SJSA1 (cell line): Measurements from ENCODE around the gene FCGR3A. TPM values are rescaled to one million over a fixed set of nuclear protein-coding genes. Genes with fewer than 3 reads are reported as not detected.
"Not testable (repeated sequence)": the region's sequence is repeated elsewhere in the genome, so short reads cannot be mapped to it uniquely, and the experiment has no call there.

Source experiments
- DNase-seq, 2 experiments: peaks; one replicate each; pipeline ENCODE4 v3.0.0-alpha.2; 2015 to 2020; ENCODE audit warnings: low spot score in 2 of 2, low read depth in 1 of 2
- H3K27ac ChIP-seq: fragments of 250-450 bp; sonication (Bioruptor Pico); 2 replicates; pipeline ENCODE4 v1.5.1; 2020; ENCODE audit warnings: mild to moderate bottlenecking, moderate library complexity
- H3K27me3 ChIP-seq: fragments of 250-450 bp; sonication (Bioruptor Pico); replicated peaks from 2 replicates; pipeline ENCODE4 v1.5.1; 2020; ENCODE audit warnings: mild to moderate bottlenecking, moderate library complexity
- H3K36me3 ChIP-seq: fragments of 250-450 bp; sonication (Bioruptor Pico); 2 replicates; pipeline ENCODE4 v1.5.1; 2020; ENCODE audit warnings: mild to moderate bottlenecking
- H3K4me1 ChIP-seq: fragments of 250-450 bp; sonication (Bioruptor Pico); replicated peaks from 2 replicates; pipeline ENCODE4 v1.6.1; 2021; ENCODE audit warnings: mild to moderate bottlenecking
- H3K4me3 ChIP-seq: fragments of 250-450 bp; sonication (Bioruptor Pico); 2 replicates; pipeline ENCODE4 v1.5.1; 2020; ENCODE audit warnings: mild to moderate bottlenecking
- H3K9me3 ChIP-seq: fragments of 250-450 bp; sonication (Bioruptor Pico); replicated peaks from 2 replicates; pipeline ENCODE4 v1.5.1; 2020; ENCODE audit warnings: mild to moderate bottlenecking
- total RNA-seq: library from RNA; depleted of rRNA; stranded (reverse); fragments of >200 nt; shearing (Covaris generic); gene quantifications from 2 replicates; pipeline ENCODE4 v1.2.3, GENCODE V29; 2014; rRNA removed

Gene FCGR3A
- total RNA-seq, result not detected in 2 replicates

DNA sequence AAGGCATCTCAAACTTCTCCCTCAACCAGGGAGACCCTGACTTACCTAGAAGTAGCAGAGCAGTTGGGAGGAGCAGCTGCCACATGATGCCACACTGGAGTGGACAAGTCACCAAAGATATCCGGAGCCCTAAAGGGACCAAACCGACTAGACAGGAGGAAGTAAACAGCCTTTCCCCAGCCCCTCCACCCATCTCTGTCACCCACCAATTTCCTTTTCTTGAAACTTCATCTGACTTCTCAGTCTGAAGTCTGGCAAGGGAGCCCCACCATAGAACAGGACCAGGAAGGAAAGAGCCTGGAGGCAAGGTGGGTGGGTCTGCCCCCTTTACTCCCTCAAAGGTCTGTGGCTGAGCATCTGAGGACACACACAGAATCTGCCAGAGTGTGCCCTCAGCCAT, at the start of gene FCGR3A:
TSS of gene FCGR3A (minus strand) at position 167 of the 400 bp plus-strand sequence. CDS start at position 85, 82 bp downstream.
- no peaks in the 10 kb centered on the region for H3K27me3 ChIP-seq
- H3K36me3 ChIP-seq, result no peaks in the 10 kb centered on the region
- DNase-seq, result no peak
- no peak within 1 kb of the TSS for H3K27ac ChIP-seq
- H3K9me3 ChIP-seq, result no peaks in the 10 kb centered on the region
- H3K4me3 ChIP-seq, result no peak within 1 kb of the TSS
- no peaks in the 10 kb centered on the region for H3K4me1 ChIP-seq

DNA sequence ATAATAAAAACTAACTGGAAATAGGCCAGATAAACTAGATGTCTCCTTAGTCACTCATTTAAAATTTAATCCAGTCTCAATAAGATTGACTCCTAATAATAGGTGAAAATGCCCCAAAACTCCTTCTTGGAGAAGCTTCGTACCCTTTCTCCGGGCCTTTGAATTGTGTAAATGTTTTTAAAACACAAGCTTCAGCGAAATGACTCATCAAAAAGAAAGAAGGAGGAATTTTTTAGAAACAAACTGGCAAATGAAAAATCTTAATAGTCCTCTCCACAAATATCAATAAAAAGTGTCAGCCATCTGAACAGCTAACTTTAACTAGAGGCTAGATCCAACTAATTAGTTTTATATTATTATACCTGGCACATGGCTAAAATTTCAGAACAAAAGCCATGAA, 47.5 kb upstream of the FCGR3A start:
- H3K4me1 ChIP-seq, H3K36me3 ChIP-seq, H3K27me3 ChIP-seq, H3K9me3 ChIP-seq, H3K4me3 ChIP-seq, H3K27ac ChIP-seq, DNase-seq: not testable (repeated sequence)

DNA sequence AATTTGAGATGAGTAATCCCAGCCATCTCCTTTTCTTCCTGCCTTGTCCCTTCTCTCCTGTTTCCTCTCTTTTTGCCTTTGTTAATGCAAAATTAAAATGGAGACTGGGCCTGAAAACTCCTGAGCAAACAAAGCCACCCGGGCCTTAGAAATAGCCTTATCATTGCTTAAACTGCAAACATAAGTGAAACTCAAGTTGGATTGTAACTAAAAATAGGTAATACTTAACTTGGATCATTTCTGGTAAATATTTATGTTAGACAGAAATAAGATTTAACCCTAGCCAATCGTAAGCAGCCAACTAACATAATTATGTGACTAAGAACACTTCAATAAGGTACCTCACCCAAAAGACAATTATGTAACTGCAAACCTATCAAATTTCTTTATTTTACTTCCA, 46.0 kb upstream of the FCGR3A start:
- not testable (repeated sequence) for H3K27me3 ChIP-seq, H3K36me3 ChIP-seq, H3K9me3 ChIP-seq, DNase-seq, H3K27ac ChIP-seq, H3K4me3 ChIP-seq, H3K4me1 ChIP-seq

DNA sequence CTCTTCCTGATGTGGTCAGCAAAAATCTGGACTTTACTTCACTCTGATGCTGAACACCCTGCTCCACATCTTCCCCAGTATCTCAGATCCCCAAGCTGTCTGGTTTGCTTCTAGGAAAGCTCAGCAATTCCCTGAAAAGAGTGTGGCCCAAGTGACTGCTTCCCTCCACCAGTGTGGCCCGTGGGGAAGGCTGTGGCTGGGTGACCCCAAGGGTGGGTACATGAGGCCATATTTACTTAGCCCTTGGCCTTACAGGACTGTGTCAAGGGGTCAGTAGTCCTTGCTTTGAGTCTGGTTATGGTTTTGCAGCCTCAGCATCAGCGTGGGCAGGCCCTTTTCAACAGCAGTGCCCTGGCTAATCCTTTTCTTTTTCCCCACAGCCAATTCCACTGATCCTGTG, 45.6 kb upstream of the FCGR3A start:
- not testable (repeated sequence) for H3K36me3 ChIP-seq, H3K4me1 ChIP-seq, H3K27me3 ChIP-seq, H3K9me3 ChIP-seq, H3K27ac ChIP-seq, H3K4me3 ChIP-seq, DNase-seq

DNA sequence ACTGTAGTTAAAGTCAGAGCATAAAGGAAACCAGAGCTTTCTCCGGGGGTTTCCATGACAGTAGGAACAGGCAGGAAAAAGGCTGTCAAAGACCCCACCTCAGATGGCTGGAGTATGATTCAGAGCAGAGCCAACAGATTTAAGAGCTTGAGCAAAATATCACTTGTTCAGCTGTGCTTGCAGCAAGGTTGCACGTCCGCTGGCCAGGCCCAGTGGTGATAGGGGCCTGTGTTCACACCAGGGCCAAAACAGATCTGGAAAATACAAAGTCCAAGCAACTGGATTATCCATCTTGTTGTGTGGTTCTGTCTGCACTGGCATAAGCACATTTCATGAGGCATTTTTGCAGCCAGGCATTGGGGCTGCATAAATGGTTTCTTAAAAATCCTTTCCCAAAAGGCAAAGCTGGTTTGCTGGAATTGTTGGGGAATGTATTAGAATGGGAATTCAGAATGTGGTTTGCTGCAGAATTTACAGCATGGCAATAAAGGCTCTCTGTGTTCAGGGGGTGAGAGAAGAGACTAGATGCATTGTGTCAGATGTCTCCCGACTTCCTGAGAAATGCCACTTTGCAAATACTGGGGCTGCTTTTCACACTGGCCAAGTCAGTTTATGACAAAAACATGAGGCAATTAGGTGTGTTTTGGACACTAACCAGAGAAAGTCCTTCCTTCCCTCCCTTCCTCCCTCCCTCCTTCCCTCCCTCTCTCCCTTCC, 44.8 kb upstream of the FCGR3A start:
- H3K27ac ChIP-seq, H3K27me3 ChIP-seq, H3K36me3 ChIP-seq, DNase-seq, H3K4me3 ChIP-seq, H3K9me3 ChIP-seq, H3K4me1 ChIP-seq: not testable (repeated sequence)

DNA sequence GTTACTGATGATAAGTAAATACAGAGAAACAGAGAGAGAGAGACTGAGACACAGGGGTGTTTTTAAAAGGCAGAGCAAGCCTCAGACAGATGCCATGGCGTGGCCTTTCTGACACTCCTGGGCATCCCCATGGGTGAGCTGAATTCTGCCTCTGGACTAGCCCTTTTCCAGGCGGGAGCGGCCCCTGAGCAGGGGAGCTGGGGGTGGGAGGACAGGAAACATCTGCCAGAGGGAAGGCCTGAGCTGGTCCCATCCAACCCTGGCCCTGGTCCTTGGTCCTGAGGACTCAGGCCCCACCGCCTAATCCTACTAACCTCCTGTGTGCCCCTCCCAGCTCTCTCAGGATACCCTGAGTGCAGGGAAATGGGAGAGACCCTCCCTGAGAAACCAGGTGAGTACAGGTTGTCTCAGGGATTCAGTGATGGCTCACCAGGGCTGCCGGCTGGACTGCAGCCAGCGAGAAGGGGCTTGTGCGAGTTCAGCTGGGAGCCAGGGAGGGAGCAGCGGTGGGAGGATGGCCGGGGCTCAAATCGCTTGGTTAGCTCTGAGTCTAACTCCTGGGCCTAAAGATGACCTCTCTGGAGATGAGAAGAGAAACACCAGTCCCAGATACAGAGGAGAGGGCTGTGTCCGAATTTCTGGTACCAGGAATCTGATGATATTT, 43.6 kb upstream of the FCGR3A start:
- not testable (repeated sequence) for H3K36me3 ChIP-seq, H3K27ac ChIP-seq

DNA sequence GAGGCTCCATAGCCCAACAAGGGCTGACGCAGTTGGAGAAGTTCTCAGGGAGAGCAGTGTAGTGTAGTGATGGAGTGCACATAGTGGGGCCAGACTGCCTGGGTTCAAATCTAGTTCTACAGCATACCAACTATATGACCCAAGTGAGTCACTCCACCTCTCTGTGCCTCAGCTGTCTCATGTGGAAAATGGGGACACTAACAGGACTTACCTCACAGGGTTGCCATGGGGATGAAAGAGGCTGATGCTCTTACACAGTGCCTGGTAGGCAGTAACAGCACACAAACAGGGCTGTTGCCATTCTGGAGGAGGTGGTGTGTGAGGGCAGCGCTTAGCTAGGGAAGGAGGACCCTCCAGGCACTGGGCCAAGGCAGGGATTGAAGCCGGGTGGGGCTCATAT, 43.0 kb upstream of the FCGR3A start:
- not testable (repeated sequence) for H3K4me1 ChIP-seq, H3K9me3 ChIP-seq, H3K4me3 ChIP-seq, H3K27me3 ChIP-seq, DNase-seq, H3K27ac ChIP-seq, H3K36me3 ChIP-seq

More for the DNA sequence above, 43.6 kb upstream of the FCGR3A start:
- DNase-seq, H3K27me3 ChIP-seq, H3K4me3 ChIP-seq, H3K4me1 ChIP-seq, H3K9me3 ChIP-seq: not testable (repeated sequence)

DNA sequence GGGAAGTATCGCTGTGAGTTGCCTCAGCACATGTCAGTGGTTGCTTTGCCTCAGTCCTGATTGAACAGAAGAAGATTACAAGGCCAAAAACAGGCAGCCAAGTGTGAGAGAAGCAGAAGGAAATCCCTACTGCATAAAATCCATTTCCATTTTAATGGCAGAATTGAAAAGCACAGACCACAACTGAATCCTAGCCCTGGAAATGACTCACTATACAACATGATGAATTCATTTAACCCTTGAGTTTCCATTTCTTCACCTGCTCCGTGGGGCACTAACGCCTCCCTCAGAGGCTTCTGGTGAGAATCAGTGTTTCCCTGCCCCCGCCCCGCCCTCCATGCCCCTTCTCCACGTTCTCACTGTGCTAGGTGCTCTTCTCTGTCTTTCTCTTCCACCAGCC, 40.3 kb upstream of the FCGR3A start:
- H3K4me1 ChIP-seq, H3K4me3 ChIP-seq, H3K36me3 ChIP-seq, H3K27me3 ChIP-seq, H3K9me3 ChIP-seq, DNase-seq, H3K27ac ChIP-seq: not testable (repeated sequence)

DNA sequence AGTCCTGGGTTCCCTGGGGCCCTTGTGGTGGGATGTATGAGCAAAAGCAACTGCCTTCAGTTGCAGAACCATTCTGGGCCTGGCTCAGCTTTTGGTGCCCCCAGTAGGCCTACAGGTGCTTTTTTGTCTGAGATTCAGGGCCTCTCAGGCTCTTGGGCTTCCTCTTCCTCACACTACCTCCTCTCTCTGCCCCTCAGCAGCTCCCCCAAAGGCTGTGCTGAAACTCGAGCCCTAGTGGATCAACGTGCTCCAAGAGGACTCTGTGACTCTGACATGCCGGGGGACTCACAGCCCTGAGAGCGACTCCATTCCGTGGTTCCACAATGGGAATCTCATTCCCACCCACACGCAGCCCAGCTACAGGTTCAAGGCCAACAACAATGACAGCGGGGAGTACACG, 39.7 kb upstream of the FCGR3A start:
- not testable (repeated sequence) for H3K4me3 ChIP-seq, H3K9me3 ChIP-seq, DNase-seq

DNA sequence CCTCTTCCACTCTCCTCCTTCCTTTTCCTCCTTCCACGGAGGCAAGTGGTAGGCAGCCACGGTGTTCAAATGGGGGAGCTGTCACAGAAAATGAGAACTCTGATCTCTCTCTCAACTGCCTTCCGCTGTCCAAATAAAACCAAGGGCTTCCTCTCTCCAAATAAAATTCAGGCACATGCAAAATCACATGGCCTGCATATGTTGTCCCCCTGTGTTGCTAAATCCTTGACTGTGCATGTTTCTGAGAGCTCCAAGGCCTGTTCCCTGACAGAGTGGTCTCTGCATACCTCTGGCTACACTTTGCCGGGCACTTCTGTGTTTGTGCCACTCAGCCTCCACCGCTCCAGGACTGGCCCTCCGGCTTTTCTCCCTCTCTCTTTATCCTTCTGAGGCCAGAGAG, 39.0 kb upstream of the FCGR3A start:
- not testable (repeated sequence) for H3K4me3 ChIP-seq, H3K27ac ChIP-seq

More for the DNA sequence above, 39.7 kb upstream of the FCGR3A start:
- not testable (repeated sequence) for H3K36me3 ChIP-seq, H3K4me1 ChIP-seq, H3K27me3 ChIP-seq, H3K27ac ChIP-seq

DNA sequence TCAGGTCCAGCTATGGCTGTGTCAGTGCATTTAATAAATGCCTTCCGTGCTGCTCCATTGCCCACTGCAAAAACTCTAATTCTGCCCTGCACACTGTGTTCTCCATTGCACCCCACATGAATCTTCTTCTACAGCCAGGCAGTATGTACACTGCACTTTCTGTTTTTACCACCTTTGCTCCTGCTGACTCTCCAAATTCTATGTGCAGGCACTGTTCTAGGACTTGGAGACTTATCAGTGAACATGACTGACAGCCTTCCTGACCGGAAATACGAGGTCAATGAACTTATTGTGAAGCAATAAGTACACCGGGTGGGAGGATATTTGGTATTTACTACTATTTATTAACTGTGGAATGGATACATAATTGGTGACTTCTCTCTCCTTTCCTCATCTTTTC, 33.3 kb upstream of the FCGR3A start:
- not testable (repeated sequence) for H3K4me1 ChIP-seq, H3K4me3 ChIP-seq, H3K27me3 ChIP-seq, H3K27ac ChIP-seq, DNase-seq, H3K9me3 ChIP-seq, H3K36me3 ChIP-seq

More for the DNA sequence above, 39.0 kb upstream of the FCGR3A start:
- not testable (repeated sequence) for H3K9me3 ChIP-seq, H3K4me1 ChIP-seq, DNase-seq, H3K36me3 ChIP-seq, H3K27me3 ChIP-seq

DNA sequence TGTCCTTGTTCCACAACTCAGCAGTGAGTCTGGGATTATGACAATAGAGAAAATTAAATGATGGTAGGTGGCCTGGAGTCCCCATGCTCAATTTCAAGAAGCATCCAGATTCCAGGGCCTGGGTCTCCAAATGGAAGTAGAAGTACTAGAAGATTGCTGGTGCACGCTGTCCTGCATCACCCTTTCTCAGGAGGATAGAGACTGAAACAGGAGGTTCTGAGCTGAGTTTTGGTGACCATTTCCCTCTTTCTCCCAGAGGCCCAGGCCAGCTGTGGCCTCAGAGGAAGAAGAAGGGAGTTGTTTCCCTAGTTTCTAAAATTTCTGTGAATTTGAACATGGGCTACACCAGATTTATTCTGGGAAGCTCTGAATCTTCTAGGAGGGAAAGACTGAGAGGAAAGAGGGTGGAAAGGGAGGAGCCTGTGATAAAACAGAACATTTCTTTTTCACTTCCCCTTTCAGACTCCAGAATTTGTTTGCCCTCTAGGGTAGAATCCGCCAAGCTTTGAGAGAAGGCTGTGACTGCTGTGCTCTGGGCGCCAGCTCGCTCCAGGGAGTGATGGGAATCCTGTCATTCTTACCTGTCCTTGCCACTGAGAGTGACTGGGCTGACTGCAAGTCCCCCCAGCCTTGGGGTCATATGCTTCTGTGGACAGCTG, 31.4 kb upstream of the FCGR3A start:
- H3K4me3 ChIP-seq, H3K27ac ChIP-seq, H3K9me3 ChIP-seq, DNase-seq, H3K36me3 ChIP-seq, H3K27me3 ChIP-seq, H3K4me1 ChIP-seq: not testable (repeated sequence)

DNA sequence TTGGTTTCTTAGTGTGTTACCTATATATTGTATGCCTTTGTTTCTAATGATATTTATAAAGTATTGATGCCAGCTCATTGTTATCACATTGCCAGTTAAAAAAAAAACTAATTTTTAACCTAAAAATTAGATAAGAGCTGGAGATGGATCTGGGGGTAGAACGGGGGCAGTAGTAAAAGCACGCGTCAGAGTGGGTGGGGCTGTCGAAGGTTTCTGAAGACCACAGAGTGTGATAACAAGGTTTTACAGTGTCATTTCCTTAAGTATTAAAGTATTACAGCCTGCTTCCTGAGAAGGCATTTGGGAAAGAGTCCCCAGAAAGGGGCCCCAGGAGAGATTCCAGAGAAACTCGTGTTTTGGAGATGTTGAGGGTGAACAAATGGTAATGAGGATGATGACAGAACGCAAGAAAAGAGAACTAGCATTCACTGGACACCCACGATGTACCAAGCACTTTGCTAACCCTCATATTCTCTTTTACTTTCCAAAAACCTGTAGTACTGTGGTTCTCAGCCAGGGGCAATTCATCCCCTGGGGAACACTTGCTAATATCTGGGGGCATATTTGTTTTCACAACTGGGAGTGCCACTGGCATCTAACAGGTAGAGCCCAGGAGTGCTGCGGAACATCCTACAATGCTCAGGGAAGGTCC, 30.4 kb upstream of the FCGR3A start:
- not testable (repeated sequence) for H3K27me3 ChIP-seq, H3K27ac ChIP-seq, H3K4me1 ChIP-seq, H3K9me3 ChIP-seq, H3K36me3 ChIP-seq, DNase-seq, H3K4me3 ChIP-seq

DNA sequence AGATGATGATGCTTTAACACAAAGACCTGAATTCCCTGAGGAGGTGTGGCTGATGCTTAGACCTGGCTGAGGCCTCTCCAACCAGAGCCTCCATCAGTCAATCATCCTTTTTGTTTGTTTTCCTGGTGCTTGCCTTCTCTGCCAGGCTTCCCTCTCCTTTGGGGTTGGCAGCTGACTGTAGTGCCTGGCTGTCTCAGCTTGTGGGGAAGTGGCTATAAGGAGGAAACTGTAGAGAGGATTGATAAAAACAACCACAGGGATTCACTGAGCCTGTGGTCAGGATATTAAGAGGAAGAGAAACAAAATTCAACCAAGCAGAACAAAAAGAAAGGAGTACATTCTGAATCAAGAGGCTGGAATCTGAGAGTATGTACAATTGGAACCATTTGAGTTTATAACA, 27.1 kb upstream of the FCGR3A start:
- not testable (repeated sequence) for H3K9me3 ChIP-seq, H3K4me3 ChIP-seq, H3K27me3 ChIP-seq, H3K36me3 ChIP-seq, DNase-seq, H3K4me1 ChIP-seq, H3K27ac ChIP-seq
